ENCODE data around the gene NT5DC3. TPM values are rescaled to one million over a fixed set of nuclear protein-coding genes. Genes with fewer than 3 reads are reported as not detected.

NT5DC3 gene
- total and polyA plus RNA-seq, 4 donors: 1.3 to 9.0 (median 4.4) TPM

GRCh38 chr12:103819892-103820291 is 21.1 kb downstream of the NT5DC3 start:
- Histone ChIP-seq H3K9me3 (ENCODE audit: control insufficient read depth in 4 of 4, low read length in 3 of 4) (peaks cover 0 to 2% (median 0%) of the 10 kb centered on the region in 4 donors), H3K36me3 (ENCODE audit: control insufficient read depth in 4 of 4, insufficient read depth in 3 of 4, low read depth in 1 of 4, low read length in 3 of 4) (no peaks in the 10 kb centered on the region), H3K27ac (ENCODE audit: low read depth in 1 of 2, low read length in 2 of 2) (no peak overlapping the region), H3K9ac (ENCODE audit: low read depth in 1 of 2, low read length in 2 of 2) (no peak overlapping the region), H3K4me3 (ENCODE audit: low read depth in 1 of 3, low read length in 3 of 3) (no peak overlapping the region), H3K27me3 (ENCODE audit: control insufficient read depth in 4 of 4, insufficient read depth in 4 of 4, low read length in 3 of 4) (no peaks in the 10 kb centered on the region), H3K4me1 (ENCODE audit: control insufficient read depth in 4 of 4, insufficient read depth in 4 of 4, low read length in 3 of 4) (no peaks in the 10 kb centered on the region)
- 97% methylated on average over 2 of the region's 2 CpGs for WGBS
- DNase-seq (ENCODE audit: low spot score): no peak
- no peak for TF ChIP-seq FOXA1 (IDR thresholded peaks at IDR 0.05)
- no peak for TF ChIP-seq TAF1 (conservative IDR thresholded peaks at IDR 0.05)

- H3K27ac ChIP-seq (ENCODE audit: low read depth in 1 of 2, low read length in 2 of 2): no peak overlapping the region
- H3K36me3 ChIP-seq (ENCODE audit: control insufficient read depth in 4 of 4, insufficient read depth in 3 of 4, low read depth in 1 of 4, low read length in 3 of 4): no peaks in the 10 kb centered on the region
- peaks cover 0 to 2% (median 0%) of the 10 kb centered on the region in 4 donors for H3K9me3 ChIP-seq (ENCODE audit: control insufficient read depth in 4 of 4, low read length in 3 of 4)
- TF ChIP-seq NR2F2 (IDR thresholded peaks at IDR 0.05): no peak
- no peak for TF ChIP-seq SP1 (IDR thresholded peaks at IDR 0.05)
- TF ChIP-seq RXRA (IDR thresholded peaks at IDR 0.05): no peak
- no peak for TF ChIP-seq GABPA (IDR thresholded peaks at IDR 0.05 in 1 of 2, conservative IDR thresholded peaks at IDR 0.05 in 1 of 2)
- TF ChIP-seq CTCF (IDR thresholded peaks at IDR 0.05; ENCODE audit: low read depth, low read length, missing input control): no peak
- TF ChIP-seq ZBTB33 (IDR thresholded peaks at IDR 0.05): no peak
- TF ChIP-seq YY1 (IDR thresholded peaks at IDR 0.05): no peak
- TF ChIP-seq, protein P1, sequence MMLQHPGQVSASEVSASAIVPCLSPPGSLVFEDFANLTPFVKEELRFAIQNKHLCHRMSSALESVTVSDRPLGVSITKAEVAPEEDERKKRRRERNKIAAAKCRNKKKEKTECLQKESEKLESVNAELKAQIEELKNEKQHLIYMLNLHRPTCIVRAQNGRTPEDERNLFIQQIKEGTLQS (IDR thresholded peaks at IDR 0.05): no peak
- no peak for TF ChIP-seq FOXA1 (IDR thresholded peaks at IDR 0.05)
- TF ChIP-seq HNF4A (conservative IDR thresholded peaks at IDR 0.05): no peak
- TF ChIP-seq HNF4G (IDR thresholded peaks at IDR 0.05): no peak
- TF ChIP-seq EGR1 (IDR thresholded peaks at IDR 0.05; ENCODE audit: low read depth in 2 of 2): no peak
- TF ChIP-seq RAD21 (IDR thresholded peaks at IDR 0.05): no peak
- TF ChIP-seq JUND (IDR thresholded peaks at IDR 0.05): no peak
- no peak for TF ChIP-seq FOXA2 (IDR thresholded peaks at IDR 0.05)
- no peaks in the 10 kb centered on the region for H3K27me3 ChIP-seq (ENCODE audit: control insufficient read depth in 4 of 4, insufficient read depth in 4 of 4, low read length in 3 of 4)
- H3K4me1 ChIP-seq (ENCODE audit: control insufficient read depth in 4 of 4, insufficient read depth in 4 of 4, low read length in 3 of 4): no peaks in the 10 kb centered on the region
- H3K9ac ChIP-seq (ENCODE audit: low read depth in 1 of 2, low read length in 2 of 2): no peak overlapping the region
- H3K4me3 ChIP-seq (ENCODE audit: low read depth in 1 of 3, low read length in 3 of 3): no peak overlapping the region
- WGBS: 97% methylated on average over 2 of the region's 2 CpGs
- no peak for DNase-seq (ENCODE audit: low spot score)
Measured at GRCh38 chr12:103819312-103819711, 21.7 kb downstream of the NT5DC3 start.

DNA sequence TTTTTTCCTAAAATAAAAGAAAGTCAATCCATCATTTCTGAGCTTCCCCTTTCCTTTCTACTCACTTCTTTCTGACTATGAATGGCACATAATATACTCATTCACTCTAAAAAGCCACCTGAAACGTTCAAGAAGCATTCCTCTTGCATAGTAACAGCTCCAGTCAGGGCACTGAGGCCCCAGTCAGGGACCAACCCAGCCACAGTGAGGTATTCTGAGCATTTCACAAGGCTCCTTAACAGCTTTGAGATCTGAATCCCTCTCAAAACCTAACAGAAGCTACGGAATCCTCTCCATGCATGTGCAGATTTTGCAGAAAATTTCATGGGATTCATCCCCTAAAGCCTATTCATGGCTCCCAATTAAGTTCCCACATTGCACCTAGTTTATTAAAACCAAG is 23.2 kb downstream of the NT5DC3 start:
- H3K4me3 ChIP-seq (ENCODE audit: low read depth in 1 of 3, low read length in 3 of 3): no peak overlapping the region
- H3K27ac ChIP-seq (ENCODE audit: low read depth in 1 of 2, low read length in 2 of 2): no peak overlapping the region
- no peak overlapping the region for H3K9ac ChIP-seq (ENCODE audit: low read depth in 1 of 2, low read length in 2 of 2)
- H3K9me3 ChIP-seq (ENCODE audit: control insufficient read depth in 4 of 4, low read length in 3 of 4): peaks cover 0 to 2% (median 0%) of the 10 kb centered on the region in 4 donors
- no peak for DNase-seq (ENCODE audit: low spot score)
- 91% methylated on average over 2 of the region's 2 CpGs for WGBS
- peaks cover 0 to 9% (median 2%) of the 10 kb centered on the region in 4 donors for H3K36me3 ChIP-seq (ENCODE audit: control insufficient read depth in 4 of 4, insufficient read depth in 3 of 4, low read depth in 1 of 4, low read length in 3 of 4)
- TF ChIP-seq, protein P1 (IDR thresholded peaks at IDR 0.05): no peak
- TF ChIP-seq GABPA (IDR thresholded peaks at IDR 0.05 in 1 of 2, conservative IDR thresholded peaks at IDR 0.05 in 1 of 2) (no peak), MAX (IDR thresholded peaks at IDR 0.05) (no peak), CTCF (IDR thresholded peaks at IDR 0.05; ENCODE audit: low read depth, low read length, missing input control) (no peak), TAF1 (conservative IDR thresholded peaks at IDR 0.05) (no peak)
- no peaks in the 10 kb centered on the region for H3K4me1 ChIP-seq (ENCODE audit: control insufficient read depth in 4 of 4, insufficient read depth in 4 of 4, low read length in 3 of 4)
- no peaks in the 10 kb centered on the region for H3K27me3 ChIP-seq (ENCODE audit: control insufficient read depth in 4 of 4, insufficient read depth in 4 of 4, low read length in 3 of 4)
